Adipocyte (in vitro differentiated cells): Measurements from ENCODE around the gene NKAPD1.
A peak's percentile ranks its signal among the peaks of the same experiment; 100 is the strongest.
"Not testable (repeated sequence)": the region's sequence is repeated elsewhere in the genome, so short reads cannot be mapped to it uniquely, and the experiment has no call there.

Experiments
- DNase-seq: peaks from one replicate; pipeline ENCODE4 v3.0.0-alpha.2; 2015; ENCODE audit warnings: low read depth
- H3K27me3 ChIP-seq: replicated peaks from 2 replicates; pipeline ENCODE4 v1.7.0; 2013; ENCODE audit warnings: mild to moderate bottlenecking, low read length, moderate library complexity; ENCODE audit not compliant: control insufficient read depth, insufficient read depth
- H3K36me3 ChIP-seq: 2 replicates; pipeline ENCODE4 v1.7.0; 2013; ENCODE audit warnings: low read length, mild to moderate bottlenecking, moderate library complexity; ENCODE audit not compliant: control insufficient read depth, insufficient read depth, severe bottlenecking
- H3K4me1 ChIP-seq: 2 replicates; pipeline ENCODE4 v1.7.0; 2013; ENCODE audit warnings: mild to moderate bottlenecking, low read length, moderate library complexity; ENCODE audit not compliant: control insufficient read depth, insufficient read depth
- H3K4me3 ChIP-seq: 2 replicates; pipeline ENCODE4 v1.7.0; 2013; ENCODE audit warnings: mild to moderate bottlenecking, low read length, moderate library complexity
- H3K9ac ChIP-seq: 2 replicates; pipeline ENCODE4 v1.7.0; 2013; ENCODE audit warnings: mild to moderate bottlenecking, low read length, moderate library complexity
- H3K9me3 ChIP-seq: 2 replicates; pipeline ENCODE4 v1.7.0; 2013; ENCODE audit warnings: mild to moderate bottlenecking, low read length, moderate library complexity; ENCODE audit not compliant: control insufficient read depth

NKAPD1 gene

DNA sequence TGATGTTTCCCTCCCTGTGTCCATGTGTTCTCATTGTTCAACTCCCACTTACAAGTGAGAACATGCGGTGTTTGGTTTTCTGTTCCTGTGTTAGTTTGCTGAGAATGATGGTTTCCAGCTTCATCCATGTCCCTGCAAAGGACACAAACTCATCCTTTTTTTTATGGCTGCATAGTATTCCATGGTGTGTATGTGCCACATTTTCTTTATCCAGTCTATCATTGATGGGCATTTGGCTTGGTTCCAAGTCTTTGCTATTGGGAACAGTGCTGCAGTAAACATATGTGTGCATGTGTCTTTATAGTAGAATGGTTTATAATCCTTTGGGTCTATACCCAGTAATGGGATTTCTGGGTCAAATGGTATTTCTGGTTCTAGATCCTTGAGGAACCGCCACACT is 27.5 kb upstream of the NKAPD1 start:
- peaks cover 14% of the 10 kb centered on the region for H3K4me1 ChIP-seq
- not testable (repeated sequence) for H3K27me3 ChIP-seq, DNase-seq, H3K4me3 ChIP-seq, H3K9me3 ChIP-seq, H3K9ac ChIP-seq
- H3K36me3 ChIP-seq, result peaks cover 91% of the 10 kb centered on the region

DNA sequence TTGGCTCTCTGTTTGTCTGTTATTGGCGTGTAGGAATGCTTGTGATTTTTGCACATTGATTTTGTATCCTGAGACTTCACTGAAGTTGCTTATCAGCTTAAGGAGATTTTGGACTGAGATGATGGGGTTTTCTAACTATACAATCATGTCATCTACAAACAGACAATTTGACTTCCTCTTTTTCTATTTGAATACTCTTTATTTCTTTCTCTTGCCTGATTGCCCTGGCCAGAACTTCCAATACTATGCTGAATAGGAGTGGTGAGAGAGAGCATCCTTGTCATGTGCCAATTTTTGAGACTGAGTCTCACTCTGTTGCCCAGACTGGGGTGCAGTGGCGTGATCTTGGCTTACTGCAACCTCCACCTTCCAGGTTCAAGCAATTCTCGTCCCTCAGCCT is 25.8 kb upstream of the NKAPD1 start:
- H3K9ac ChIP-seq, H3K27me3 ChIP-seq, DNase-seq, H3K4me3 ChIP-seq, H3K9me3 ChIP-seq: not testable (repeated sequence)
- peaks cover 92% of the 10 kb centered on the region for H3K36me3 ChIP-seq
- peaks cover 14% of the 10 kb centered on the region for H3K4me1 ChIP-seq

DNA sequence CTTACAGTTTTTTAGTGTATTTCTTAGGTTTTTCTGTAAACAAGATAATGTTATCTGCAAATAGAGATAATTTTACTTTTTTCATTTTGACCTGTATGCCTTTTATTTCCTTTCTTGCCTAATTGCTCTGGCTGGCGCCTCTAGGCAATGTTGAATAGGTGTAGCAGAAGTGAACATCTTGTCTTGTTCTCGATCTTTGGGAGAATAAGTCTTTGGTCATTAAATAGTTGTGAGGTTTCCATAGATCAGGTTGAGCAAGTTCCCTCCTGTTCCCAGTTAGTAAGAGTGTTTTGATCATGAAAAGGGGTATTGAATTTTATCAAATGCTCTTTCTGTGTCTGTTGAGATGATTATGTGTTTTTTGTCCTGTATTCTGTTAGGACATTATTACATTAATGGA is 24.3 kb upstream of the NKAPD1 start:
- DNase-seq, result no peak
- Histone ChIP-seq H3K4me3 (no peak overlapping the region), H3K4me1 (peaks cover 14% of the 10 kb centered on the region), H3K36me3 (peaks cover 92% of the 10 kb centered on the region), H3K9me3 (no peaks in the 10 kb centered on the region), H3K9ac (no peak overlapping the region), H3K27me3 (no peaks in the 10 kb centered on the region)

DNA sequence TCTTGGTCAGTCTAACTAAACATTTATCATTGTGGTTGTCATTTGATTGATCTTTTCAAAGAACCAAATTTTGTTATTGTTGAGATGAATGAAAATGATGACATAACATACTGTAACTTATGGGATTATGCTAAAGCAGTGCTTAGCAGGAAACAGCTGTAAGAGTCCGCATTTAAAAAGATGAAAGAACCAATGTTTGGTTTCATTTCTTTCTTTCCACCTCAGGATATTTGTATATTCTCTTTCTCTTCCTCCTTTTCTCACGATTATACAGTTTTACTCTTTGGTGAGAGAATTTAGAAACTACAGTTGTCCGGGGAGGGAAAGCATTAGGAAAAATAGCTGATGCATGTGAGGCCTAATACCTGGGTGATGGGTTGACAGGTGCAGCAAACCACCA is 23.4 kb upstream of the NKAPD1 start:
- Histone ChIP-seq H3K9me3 (no peaks in the 10 kb centered on the region), H3K9ac (no peak overlapping the region), H3K4me3 (no peak overlapping the region), H3K4me1 (peaks cover 14% of the 10 kb centered on the region), H3K36me3 (peaks cover 89% of the 10 kb centered on the region), H3K27me3 (no peaks in the 10 kb centered on the region)
- DNase-seq, result no peak

DNA sequence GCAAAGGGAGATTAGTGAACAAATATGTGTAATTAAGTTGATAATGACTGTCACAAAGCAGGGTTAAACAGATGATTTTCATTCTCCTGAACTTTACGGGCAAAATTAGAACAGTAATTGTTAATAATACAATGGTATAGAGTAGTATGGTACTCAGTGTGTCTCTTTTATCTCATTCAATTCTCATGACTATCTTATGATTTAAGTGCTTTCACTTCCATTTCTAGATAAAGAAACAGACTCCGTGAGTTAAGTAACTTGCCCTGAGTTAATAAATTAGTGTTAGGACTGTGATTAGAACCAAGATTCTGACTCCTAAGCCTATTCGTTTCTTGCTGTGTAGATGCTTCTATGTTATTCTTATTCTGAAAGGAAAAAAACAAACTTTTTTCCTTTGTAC is 22.3 kb upstream of the NKAPD1 start:
- DNase-seq, result no peak
- H3K36me3 ChIP-seq, result peaks cover 92% of the 10 kb centered on the region

DNA sequence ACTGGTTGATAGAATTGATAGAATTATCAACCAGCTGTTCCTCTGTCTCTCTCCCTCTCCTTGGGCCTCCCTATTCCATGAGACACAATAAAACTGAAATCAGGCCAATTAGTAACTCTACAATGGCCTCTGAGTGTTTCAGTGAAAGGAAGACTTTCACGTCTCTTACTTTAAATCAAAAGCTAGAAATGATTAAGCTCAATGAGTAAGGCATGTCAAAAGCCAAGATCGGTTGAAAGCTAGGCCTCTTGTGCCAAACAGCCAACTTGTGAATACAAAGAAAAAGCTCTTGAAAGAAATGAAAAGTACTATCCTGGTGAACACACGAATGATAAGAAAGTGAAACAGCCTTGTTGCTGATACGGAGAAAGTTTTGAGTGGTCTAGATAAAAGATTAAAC is 16.9 kb upstream of the NKAPD1 start:
- Histone ChIP-seq H3K9ac (no peak overlapping the region), H3K4me3 (no peak overlapping the region), H3K36me3 (peaks cover 94% of the 10 kb centered on the region), H3K9me3 (no peaks in the 10 kb centered on the region), H3K4me1 (no peaks in the 10 kb centered on the region), H3K27me3 (no peaks in the 10 kb centered on the region)
- DNase-seq, result no peak

More for the DNA sequence above, 22.3 kb upstream of the NKAPD1 start:
- peaks cover 14% of the 10 kb centered on the region for H3K4me1 ChIP-seq
- no peaks in the 10 kb centered on the region for H3K27me3 ChIP-seq
- H3K9me3 ChIP-seq, result no peaks in the 10 kb centered on the region
- H3K4me3 ChIP-seq, result no peak overlapping the region
- no peak overlapping the region for H3K9ac ChIP-seq

DNA sequence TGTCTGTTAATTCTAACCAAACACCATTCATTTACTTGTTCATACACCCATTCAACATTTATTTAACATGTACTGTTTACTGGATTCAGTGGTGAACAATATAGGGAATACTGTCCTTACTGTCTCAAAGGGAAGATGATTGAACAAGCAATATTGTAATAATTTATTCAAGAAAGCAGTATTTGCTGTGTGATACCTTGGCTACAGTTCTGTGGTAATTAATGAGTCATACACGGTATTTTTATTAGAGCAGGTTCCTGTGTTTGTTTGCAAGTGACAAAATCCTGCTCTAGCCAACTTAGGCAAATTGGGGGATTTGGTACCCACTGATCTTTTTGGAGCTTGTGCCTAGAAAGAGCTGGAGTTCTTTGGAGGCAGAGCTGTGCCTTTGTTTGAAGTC is 16.0 kb upstream of the NKAPD1 start:
- H3K4me1 ChIP-seq, result no peaks in the 10 kb centered on the region
- no peak for DNase-seq
- H3K36me3 ChIP-seq, result peaks cover 94% of the 10 kb centered on the region
- no peaks in the 10 kb centered on the region for H3K9me3 ChIP-seq
- no peaks in the 10 kb centered on the region for H3K27me3 ChIP-seq
- H3K9ac ChIP-seq, result no peak overlapping the region
- H3K4me3 ChIP-seq, result no peak overlapping the region

DNA sequence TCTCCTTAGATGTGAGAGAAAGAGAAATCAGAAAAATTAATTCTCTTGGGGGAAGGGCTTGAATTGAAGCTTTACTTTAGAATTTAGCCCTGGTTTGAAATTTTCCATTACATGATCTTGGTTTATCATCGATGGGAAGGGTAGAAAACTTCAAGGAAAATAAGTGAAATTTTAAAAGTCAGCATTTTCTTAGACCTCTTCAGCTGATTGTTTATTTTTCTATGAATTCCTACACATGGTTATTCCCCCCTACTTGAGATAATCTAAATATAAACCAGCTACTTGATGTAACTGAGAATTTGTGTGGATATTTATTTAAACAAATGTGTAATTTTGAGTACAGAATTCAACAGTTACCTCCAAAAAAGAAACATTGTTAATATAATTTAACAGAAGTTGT is 11.2 kb upstream of the NKAPD1 start:
- H3K9ac ChIP-seq, result no peak overlapping the region
- H3K4me1 ChIP-seq, result no peaks in the 10 kb centered on the region
- H3K4me3 ChIP-seq, result no peak overlapping the region
- no peak for DNase-seq
- no peaks in the 10 kb centered on the region for H3K27me3 ChIP-seq
- H3K36me3 ChIP-seq, result peaks cover 64% of the 10 kb centered on the region
- no peaks in the 10 kb centered on the region for H3K9me3 ChIP-seq

DNA sequence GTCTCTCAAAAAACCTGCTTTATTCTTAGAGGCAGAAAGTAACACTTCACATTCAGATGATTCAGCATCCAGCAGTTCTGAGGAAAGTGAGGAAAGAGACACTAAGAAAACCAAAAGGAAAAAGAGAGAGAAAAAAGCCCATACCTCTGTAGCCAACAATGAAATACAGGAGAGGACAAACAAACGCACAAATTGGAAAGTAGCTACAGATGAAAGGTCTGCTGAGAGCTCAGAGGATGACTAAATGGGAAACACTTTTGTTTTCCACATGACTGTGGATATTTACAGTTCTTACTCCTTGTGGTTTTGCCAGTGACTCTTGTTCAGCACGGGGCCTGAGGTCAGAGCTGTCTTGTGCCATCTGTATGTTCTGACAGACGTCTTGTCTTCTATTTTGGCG is 8.6 kb downstream of the NKAPD1 start:
- peaks cover 71% of the 10 kb centered on the region for H3K36me3 ChIP-seq
- H3K27me3 ChIP-seq, result no peaks in the 10 kb centered on the region
- H3K9ac ChIP-seq, result peak overlapping the region; percentile 36
- no peaks in the 10 kb centered on the region for H3K9me3 ChIP-seq
- no peak overlapping the region for H3K4me3 ChIP-seq
- peak; percentile 30 for DNase-seq
- peaks cover 45% of the 10 kb centered on the region for H3K4me1 ChIP-seq

DNA sequence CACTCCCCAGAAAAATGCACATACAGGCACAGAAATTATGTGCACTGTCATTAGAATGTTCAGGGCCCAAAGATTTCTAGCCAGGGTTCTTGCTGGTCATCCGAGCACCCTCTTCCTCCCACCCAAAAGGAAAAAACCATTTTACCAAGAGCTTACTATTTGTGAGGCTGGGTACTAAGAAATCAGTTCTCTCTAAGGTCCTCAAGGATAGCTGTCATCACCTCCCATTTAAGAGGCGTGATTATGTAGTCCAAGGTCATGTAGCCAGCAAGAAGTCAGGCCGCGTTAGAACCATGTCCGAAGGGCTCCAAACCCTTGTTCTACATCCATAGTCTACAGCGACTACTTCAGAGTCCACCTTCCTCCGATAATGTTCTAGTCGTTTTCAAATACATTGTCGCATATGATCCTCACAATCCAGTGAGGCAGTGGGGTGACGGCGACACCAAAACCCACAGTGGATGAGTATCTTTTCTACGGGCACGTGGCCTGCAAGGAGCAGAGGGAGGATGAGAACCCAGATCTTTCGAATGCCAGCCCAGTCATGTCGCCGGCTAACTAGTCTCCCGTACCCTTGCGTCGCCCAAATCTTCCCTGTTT is 11.8 kb downstream of the NKAPD1 start:
- Histone ChIP-seq H3K9ac (peak overlapping the region; percentile 98), H3K4me1 (peaks cover 62% of the 10 kb centered on the region), H3K4me3 (peak overlapping the region; percentile 98), H3K36me3 (peaks cover 71% of the 10 kb centered on the region), H3K27me3 (no peaks in the 10 kb centered on the region), H3K9me3 (no peaks in the 10 kb centered on the region)
- peak; percentile 48 for DNase-seq

DNA sequence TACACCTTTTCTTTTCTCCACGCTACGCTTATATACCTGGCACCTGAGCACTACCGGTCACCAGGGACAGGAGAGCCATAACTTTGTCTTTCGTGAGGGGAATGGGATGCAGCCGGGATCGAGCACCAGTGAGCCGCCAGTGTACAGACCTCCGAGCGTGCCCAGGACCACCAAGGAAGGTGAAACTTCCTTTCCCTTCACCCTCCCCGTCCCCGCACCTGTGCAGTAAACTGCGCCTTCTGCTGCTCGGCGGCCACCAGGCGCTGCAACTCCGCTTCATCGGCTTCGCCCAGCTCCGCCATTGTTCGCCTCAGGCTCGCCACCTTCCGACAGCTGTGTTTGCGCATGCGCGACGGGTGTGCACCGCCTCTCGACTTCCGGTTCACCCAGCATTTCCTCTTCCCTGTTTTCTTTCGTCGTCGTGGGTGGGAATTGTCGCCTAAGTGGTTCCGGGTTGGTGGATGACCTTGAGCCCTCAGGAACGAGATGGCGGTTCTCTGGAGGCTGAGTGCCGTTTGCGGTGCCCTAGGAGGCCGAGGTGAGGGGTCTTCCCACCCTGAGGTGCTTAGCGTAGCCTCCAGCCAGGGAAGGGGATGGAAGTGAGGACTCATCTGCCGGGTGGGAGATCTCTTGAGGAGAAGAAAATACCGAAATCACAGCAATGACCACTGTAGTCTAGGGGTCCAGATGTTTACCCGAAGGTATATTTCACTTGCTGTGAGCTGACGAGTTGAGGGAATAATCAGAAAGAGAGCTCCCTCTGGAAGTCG is 12.5 kb downstream of the NKAPD1 start, which contains the start of the genes SDHD and TIMM8B:
SDHD (plus strand) TSS at position 452 of the 770 bp plus-strand sequence; CDS start at position 487, 35 bp downstream.
TIMM8B (minus strand) TSS at position 335 of the 770 bp plus-strand sequence; CDS start at position 302, 33 bp downstream.
- DNase-seq, result peak; percentile 99
- H3K4me1 ChIP-seq, result peaks cover 66% of the 10 kb centered on the region
- H3K9ac ChIP-seq, result peak within 1 kb of the TSS; percentile 98
- H3K36me3 ChIP-seq, result peaks cover 75% of the 10 kb centered on the region
- H3K4me3 ChIP-seq, result peak within 1 kb of the TSS; percentile 98
- H3K9me3 ChIP-seq, result no peaks in the 10 kb centered on the region
- no peaks in the 10 kb centered on the region for H3K27me3 ChIP-seq
